IPS-20b (cell line): ENCODE data around the gene TBC1D19.
"Not testable (repeated sequence)": the region's sequence is repeated elsewhere in the genome, so short reads cannot be mapped to it uniquely, and the experiment has no call there.

Experiments used
- H3K27ac ChIP-seq: one replicate; pipeline ENCODE4 v1.5.1; 2013; ENCODE audit warnings: low read length
- H3K27me3 ChIP-seq: 2 replicates; pipeline ENCODE4 v1.6.1; 2013; ENCODE audit warnings: mild to moderate bottlenecking, low read length, inconsistent platforms; ENCODE audit not compliant: insufficient read depth
- H3K36me3 ChIP-seq: 2 replicates; pipeline ENCODE4 v1.6.1; 2013; ENCODE audit warnings: low read depth, mild to moderate bottlenecking, inconsistent platforms, low read length, moderate library complexity; ENCODE audit not compliant: insufficient read depth
- H3K4me1 ChIP-seq: 2 replicates; pipeline ENCODE4 v1.6.1; 2013; ENCODE audit warnings: mild to moderate bottlenecking, control low read depth, inconsistent platforms, low read length, moderate library complexity; ENCODE audit not compliant: insufficient read depth
- H3K4me3 ChIP-seq: 2 replicates; pipeline ENCODE4 v1.5.1; 2013; ENCODE audit warnings: mild to moderate bottlenecking, low read length, inconsistent platforms
- H3K9ac ChIP-seq: 2 replicates; pipeline ENCODE4 v1.6.1; 2013; ENCODE audit warnings: low read depth, mild to moderate bottlenecking, inconsistent platforms, low read length, moderate library complexity
- H3K9me3 ChIP-seq: 2 replicates; pipeline ENCODE4 v1.6.1; 2013; ENCODE audit warnings: mild to moderate bottlenecking, low read depth, low read length, inconsistent platforms; ENCODE audit not compliant: insufficient read depth

TBC1D19 gene

DNA sequence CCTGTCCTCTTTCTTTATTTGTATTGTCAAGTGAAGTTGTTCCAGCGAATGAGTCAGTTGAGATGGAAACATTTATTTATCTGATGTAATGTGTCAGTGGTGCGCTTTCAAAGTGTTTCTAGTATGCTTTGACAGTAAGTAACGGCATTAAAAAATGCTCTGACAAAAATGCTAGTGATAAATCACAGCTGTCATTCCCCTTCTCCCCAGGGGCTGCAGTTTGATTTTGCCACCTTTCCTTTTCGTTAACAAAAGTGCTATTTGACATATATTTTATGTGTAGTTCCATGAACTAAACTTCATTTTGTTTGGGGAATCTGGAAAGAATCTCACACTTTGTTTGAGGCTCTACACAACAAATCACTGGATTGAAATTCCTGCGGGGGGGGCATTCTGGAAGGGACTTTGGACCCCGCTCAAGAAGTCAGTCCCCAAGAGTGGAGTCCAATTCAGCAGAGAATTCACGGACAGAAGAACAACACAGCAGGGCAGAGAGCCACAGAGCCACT lies 7.6 kb upstream of the TBC1D19 start:
- no peak overlapping the region for H3K27ac ChIP-seq

DNA sequence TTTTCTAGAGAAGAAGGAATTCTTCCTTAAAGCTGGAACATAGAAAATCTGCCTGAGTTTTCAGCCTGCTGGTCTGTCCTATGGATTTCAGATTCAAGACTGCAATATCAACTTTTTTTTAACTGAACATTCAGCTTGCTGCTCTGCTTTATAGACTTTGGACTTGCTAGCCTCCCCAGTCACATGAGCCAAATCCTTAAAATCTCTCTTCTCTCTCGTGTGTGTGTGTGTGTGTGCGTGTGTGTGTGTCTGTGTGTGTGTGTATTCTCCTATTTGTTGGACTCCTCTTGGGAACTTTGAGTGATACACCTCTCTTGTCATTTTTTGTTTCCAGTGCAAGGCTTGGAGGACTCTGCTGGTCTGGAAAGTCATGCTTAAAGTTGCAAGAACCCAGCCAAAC lies 6.8 kb upstream of the TBC1D19 start:
- no peak overlapping the region for H3K27ac ChIP-seq
- no peaks in the 10 kb centered on the region for H3K27me3 ChIP-seq
- H3K36me3 ChIP-seq: no peaks in the 10 kb centered on the region
- no peak overlapping the region for H3K9ac ChIP-seq
- no peak overlapping the region for H3K4me3 ChIP-seq
- H3K4me1 ChIP-seq: no peaks in the 10 kb centered on the region
- H3K9me3 ChIP-seq: no peaks in the 10 kb centered on the region

More for the DNA sequence above, 7.6 kb upstream of the TBC1D19 start:
- H3K9ac ChIP-seq: no peak overlapping the region
- H3K4me1 ChIP-seq: no peaks in the 10 kb centered on the region
- H3K36me3 ChIP-seq: no peaks in the 10 kb centered on the region
- no peak overlapping the region for H3K4me3 ChIP-seq
- no peaks in the 10 kb centered on the region for H3K9me3 ChIP-seq
- H3K27me3 ChIP-seq: no peaks in the 10 kb centered on the region

DNA sequence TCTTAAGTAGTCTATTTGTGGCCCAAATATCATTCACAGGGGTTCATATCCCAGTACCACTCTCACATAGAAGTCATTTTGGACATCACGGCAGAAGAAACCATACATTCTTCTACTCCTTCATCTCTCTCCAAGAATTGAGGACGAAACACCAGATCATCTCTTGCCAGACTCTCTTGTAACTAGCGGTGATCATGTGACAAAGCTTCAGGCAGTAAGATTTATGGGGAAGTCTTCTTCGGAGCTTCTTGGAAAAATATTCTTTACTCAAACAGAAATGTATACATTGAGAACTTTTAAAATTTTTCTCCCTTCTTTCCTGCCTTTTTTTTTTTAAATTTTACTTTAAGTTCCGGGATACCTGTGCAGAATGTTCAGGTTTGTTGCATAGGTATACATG lies 4.7 kb upstream of the TBC1D19 start:
- H3K9ac ChIP-seq: no peak overlapping the region
- H3K36me3 ChIP-seq: no peaks in the 10 kb centered on the region
- no peak overlapping the region for H3K4me3 ChIP-seq
- H3K9me3 ChIP-seq: no peaks in the 10 kb centered on the region
- no peak overlapping the region for H3K27ac ChIP-seq
- H3K27me3 ChIP-seq: no peaks in the 10 kb centered on the region
- H3K4me1 ChIP-seq: peaks cover 5% of the 10 kb centered on the region; the same call in 1 of the 2 replicates

DNA sequence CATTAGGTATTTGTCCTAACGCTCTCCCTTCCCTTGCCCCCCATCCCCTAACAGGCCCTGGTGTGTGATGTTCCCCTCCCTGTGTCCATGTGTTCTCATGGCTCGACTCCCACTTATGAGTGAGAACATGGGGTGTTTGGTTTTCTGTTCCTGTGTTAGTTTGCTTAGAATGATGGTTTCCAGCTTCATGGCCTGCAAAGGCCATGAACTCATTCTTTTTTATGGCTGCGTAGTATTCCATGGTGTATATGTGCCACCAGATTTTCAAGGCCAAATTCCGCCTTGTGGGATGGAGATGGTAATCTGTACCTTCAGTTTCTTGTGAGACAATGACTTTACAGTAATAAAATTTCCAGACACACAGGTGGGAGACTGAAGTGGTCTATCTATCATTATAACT lies 2.5 kb upstream of the TBC1D19 start:
- H3K36me3 ChIP-seq, H3K27ac ChIP-seq, H3K4me1 ChIP-seq, H3K9ac ChIP-seq, H3K4me3 ChIP-seq, H3K27me3 ChIP-seq, H3K9me3 ChIP-seq: not testable (repeated sequence)

DNA sequence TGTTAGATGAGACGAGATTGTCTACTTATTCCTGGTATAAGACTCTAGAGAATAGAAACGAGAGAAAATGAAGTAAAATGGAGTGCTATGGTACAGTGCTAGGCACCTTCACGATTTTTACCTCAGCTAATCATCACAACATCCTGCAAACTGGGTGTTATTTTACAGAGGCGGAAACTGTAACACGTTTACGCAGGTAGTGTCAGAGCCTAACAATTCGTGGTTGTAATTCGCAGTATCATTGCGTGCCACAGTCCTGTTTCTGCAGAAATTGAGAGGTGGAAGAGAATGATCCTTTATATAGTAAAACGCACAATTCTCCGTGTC lies 383 bp upstream of the TBC1D19 start:
- Histone ChIP-seq H3K36me3 (no peaks in the 10 kb centered on the region), H3K9me3 (no peaks in the 10 kb centered on the region), H3K4me1 (peaks cover 5% of the 10 kb centered on the region; the same call in 1 of the 2 replicates), H3K4me3 (peak overlapping the region; percentile 92), H3K27ac (no peak overlapping the region), H3K9ac (peak overlapping the region; percentile 88; the same call in 1 of the 2 replicates), H3K27me3 (no peaks in the 10 kb centered on the region; the same call in 1 of the 2 replicates)

DNA sequence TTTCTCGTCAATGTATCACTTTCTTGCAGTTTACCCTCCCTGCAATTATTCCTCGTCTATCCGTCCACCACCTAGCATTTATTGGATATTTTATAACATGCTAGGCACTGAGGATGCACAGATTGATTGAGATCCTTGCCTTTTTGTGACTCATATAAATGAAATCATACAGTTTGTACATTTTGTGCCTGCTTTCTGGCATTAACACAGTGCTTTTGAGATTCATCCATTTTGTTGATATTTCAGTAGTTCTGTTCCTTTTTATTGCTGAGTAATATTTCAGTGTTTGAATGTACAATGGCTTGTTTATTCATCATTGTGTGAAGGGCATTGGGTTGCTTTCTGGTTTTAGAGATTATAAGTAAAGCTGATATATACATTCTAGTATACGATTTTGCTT lies 841 bp downstream of the TBC1D19 start:
- H3K9ac ChIP-seq: peak overlapping the region; percentile 88; the same call in 1 of the 2 replicates
- H3K9me3 ChIP-seq: no peaks in the 10 kb centered on the region
- H3K36me3 ChIP-seq: no peaks in the 10 kb centered on the region
- H3K4me3 ChIP-seq: peak overlapping the region; percentile 92
- H3K27me3 ChIP-seq: no peaks in the 10 kb centered on the region; the same call in 1 of the 2 replicates
- no peak overlapping the region for H3K27ac ChIP-seq
- peaks cover 5% of the 10 kb centered on the region; the same call in 1 of the 2 replicates for H3K4me1 ChIP-seq

DNA sequence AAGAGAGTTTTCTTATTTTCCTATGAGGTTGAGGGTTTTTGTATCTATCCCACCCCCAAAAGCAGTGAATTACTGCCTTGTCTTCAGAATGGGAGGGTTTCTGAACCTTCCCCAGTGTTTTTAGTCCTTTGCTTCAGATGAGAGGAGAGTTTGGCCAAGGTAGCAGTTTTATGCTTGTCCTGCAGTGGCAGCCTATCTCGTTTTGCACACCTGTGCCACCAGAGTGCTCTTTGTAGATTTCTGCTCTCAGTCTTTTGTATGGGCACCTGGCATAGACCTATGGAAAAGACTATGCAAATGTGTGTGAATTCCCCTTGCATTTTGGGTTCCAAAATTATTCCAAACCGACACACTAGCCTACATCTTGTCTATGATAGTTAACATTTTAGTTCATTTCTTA lies 5.8 kb downstream of the TBC1D19 start:
- Histone ChIP-seq H3K9me3 (no peaks in the 10 kb centered on the region), H3K36me3 (no peaks in the 10 kb centered on the region), H3K27ac (no peak overlapping the region), H3K9ac (no peak overlapping the region), H3K4me3 (no peak overlapping the region), H3K4me1 (no peaks in the 10 kb centered on the region), H3K27me3 (no peaks in the 10 kb centered on the region; the same call in 1 of the 2 replicates)

DNA sequence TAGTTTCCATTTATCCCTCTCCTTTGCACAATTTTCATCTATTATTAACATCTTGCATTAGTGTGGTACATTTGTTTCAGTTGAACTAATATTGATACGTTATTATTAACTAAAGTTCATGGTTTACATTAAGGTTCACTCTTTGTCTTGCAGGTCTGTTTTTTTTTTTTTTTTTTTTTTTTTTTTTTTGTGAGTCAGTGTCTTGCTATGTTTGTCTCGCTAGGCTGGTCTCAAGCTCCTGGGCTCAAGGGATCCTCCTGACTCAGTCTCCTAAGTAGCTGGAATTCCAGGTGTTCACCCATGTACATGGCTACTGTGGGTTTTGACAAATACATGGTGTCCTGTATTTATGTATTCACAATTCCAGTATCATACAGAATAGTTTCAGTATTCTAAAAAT lies 6.8 kb downstream of the TBC1D19 start:
- Histone ChIP-seq H3K27ac (no peak overlapping the region), H3K4me1 (no peaks in the 10 kb centered on the region), H3K4me3 (no peak overlapping the region), H3K36me3 (no peaks in the 10 kb centered on the region), H3K27me3 (no peaks in the 10 kb centered on the region), H3K9me3 (no peaks in the 10 kb centered on the region), H3K9ac (no peak overlapping the region)

DNA sequence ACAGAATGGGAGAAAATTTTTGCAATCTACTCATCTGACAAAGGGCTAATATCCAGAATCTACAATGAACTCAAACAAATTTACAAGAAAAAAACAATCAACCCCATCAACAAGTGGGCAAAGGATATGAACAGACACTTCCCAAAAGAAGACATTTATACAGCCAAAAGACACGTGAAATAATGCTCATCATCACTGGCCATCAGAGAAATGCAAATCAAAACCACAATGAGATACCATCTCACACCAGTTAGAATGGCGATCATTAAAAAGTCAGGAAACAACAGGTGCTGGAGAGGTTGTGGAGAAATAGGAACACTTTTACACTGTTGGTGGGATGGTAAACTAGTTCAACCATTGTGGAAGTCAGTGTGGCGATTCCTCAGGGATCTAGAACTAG lies 9.7 kb downstream of the TBC1D19 start:
- not testable (repeated sequence) for H3K4me1 ChIP-seq, H3K9ac ChIP-seq, H3K27ac ChIP-seq, H3K4me3 ChIP-seq, H3K27me3 ChIP-seq, H3K9me3 ChIP-seq, H3K36me3 ChIP-seq

DNA sequence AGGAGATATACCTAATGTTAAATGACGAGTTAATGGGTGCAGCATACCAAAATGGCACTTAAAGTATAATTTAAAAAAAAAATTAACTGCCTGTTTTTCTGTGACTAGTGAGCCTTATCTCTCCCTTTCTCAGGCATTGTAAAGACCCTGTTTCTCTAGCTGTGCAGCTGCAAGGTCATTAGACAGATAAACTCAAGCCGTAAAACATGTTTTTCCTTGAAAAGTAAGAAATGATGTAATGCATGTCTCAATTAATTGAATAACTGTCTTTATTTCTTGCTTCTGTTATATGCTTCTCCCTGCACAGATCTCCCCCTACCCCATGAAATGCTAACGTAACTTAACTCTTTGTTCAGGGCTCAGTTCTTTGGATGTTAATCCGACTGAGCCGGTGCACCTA lies 10.5 kb downstream of the TBC1D19 start:
- Histone ChIP-seq H3K4me1 (no peaks in the 10 kb centered on the region), H3K27me3 (no peaks in the 10 kb centered on the region), H3K36me3 (no peaks in the 10 kb centered on the region), H3K4me3 (no peak overlapping the region), H3K27ac (no peak overlapping the region), H3K9ac (no peak overlapping the region), H3K9me3 (no peaks in the 10 kb centered on the region)

DNA sequence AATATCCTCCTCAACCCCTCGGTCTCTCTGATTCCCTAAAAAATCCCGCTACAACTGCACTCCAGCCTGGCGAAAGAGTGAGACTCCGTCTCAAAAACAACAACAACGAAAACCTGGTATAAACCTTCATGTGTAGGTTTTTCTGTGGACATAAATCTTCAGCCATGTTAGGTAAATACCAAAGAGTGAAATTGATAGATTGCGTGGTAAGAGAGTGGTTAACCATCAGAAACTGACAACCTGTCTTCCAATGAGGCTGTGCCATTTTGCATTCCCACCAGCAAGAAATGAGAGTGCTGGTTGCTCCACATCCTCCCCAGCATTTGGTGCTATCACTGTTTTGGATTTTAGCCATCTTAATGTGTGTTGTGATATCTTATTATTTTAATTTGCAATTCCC lies 10.9 kb downstream of the TBC1D19 start:
- Histone ChIP-seq H3K27me3 (no peaks in the 10 kb centered on the region), H3K4me1 (no peaks in the 10 kb centered on the region), H3K9me3 (no peaks in the 10 kb centered on the region), H3K9ac (no peak overlapping the region), H3K4me3 (no peak overlapping the region), H3K36me3 (no peaks in the 10 kb centered on the region), H3K27ac (no peak overlapping the region)

DNA sequence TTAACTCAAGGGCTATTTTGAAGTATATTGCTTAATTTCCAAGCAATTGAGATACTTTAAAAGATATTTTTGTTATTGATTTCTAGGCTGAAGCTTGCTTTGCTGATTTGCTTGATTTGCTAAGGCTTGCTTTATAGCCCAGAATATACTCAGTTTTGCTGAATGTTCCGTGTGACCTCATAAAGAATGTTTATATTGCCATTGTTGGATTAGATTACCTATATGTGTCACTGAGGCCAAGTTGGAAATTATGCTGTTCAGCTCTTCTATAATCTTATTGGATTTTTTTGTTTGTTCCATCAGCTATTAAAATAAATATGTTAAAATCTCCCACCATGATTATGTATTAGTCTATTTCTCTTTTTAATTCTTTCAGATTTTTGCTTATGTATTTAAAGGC lies 13.0 kb downstream of the TBC1D19 start:
- H3K36me3 ChIP-seq: no peaks in the 10 kb centered on the region
- H3K27ac ChIP-seq: no peak overlapping the region
- no peak overlapping the region for H3K9ac ChIP-seq
- H3K9me3 ChIP-seq: no peaks in the 10 kb centered on the region
- no peaks in the 10 kb centered on the region for H3K4me1 ChIP-seq
- H3K27me3 ChIP-seq: no peaks in the 10 kb centered on the region
- H3K4me3 ChIP-seq: no peak overlapping the region

DNA sequence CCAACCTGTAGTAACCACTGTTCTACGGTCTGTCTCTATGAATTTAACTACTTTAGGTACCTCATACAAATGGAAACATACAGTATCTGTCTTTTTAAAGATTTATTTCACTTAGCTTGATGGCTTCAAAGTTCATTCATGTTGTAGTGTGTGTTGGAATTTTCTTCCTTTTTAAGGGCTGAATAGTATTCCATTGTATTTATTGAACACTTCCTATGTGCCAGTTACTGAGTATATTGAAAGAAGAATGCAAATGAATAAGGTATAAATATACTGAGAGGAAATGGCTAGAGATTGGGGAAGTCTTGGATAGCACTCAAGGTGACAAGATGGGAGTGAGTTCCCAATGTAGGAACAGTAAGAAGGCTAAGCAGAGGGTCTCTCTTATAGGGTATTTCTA lies 17.3 kb downstream of the TBC1D19 start:
- Histone ChIP-seq H3K4me1 (no peaks in the 10 kb centered on the region), H3K27ac (no peak overlapping the region), H3K4me3 (no peak overlapping the region), H3K9ac (no peak overlapping the region), H3K36me3 (no peaks in the 10 kb centered on the region), H3K9me3 (no peaks in the 10 kb centered on the region), H3K27me3 (no peaks in the 10 kb centered on the region)
